M059J (cell line): Measurements from ENCODE around the gene CHMP5. TPM values are rescaled to one million over a fixed set of nuclear protein-coding genes. Genes with fewer than 3 reads are reported as not detected.

Experiments used
- DNase-seq: peaks from one replicate; pipeline ENCODE4 v3.0.0-alpha.2; 2012; ENCODE audit warnings: low read depth
- total RNA-seq: library from RNA; depleted of rRNA; stranded (reverse); fragments of >200 nt; shearing (Covaris generic); gene quantifications from 2 replicates; pipeline ENCODE4 v1.2.3, GENCODE V29; 2014

Gene CHMP5
- total RNA-seq, 1 experiment from 2014 or later = 248 TPM

DNA sequence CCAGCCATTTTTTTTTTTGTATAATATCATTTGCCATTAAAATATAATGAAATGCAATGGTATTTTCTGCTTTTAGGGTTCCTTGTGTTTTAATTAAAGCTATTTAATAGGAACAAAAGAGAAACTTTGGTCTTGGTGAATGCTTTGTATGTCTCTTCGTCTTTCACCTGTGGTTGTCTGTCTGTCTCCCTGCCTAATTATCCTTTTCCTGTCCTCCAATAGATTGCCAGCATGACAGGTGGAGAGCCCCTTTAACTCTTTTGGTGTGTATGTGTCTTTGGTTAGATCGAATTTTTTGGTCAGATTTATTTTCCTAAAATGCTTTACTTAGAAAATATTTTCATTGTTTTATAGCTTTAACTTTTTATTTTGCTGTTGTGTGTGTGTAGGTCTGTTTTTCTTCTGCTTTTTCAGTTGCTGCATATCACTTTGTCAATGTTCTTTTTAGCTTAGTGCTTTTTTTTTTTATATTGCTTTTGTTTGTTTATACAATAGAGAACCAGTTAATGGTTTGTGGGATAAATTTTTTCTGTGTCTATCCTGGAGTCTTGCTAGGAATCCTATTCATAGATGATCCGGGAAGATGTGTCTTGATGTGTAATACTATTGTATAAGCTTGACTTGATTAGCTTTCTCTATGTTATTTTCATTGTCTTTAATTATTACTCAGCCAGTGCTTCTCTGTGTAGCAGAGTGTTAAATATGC is 8.6 kb downstream of the CHMP5 start:
- DNase-seq = peak; percentile 53

DNA sequence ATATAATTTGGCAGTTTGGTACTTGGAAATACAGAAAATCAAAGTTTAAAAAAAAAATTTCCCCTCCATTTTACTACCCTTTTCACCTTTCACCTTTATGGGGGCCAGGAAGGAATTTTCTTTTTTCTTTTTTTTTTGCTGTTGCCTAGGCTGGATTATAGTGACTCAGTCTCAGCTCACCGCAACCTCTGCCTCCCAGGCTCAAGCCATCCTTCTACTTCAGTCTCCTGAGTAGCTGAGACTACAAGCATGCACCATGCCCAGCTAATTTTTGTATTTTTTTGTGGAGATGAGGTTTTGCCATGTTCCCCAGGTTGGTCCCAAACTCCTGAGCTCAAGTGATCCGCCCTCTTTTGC is 9.1 kb downstream of the CHMP5 start:
- DNase-seq = peak; percentile 65

DNA sequence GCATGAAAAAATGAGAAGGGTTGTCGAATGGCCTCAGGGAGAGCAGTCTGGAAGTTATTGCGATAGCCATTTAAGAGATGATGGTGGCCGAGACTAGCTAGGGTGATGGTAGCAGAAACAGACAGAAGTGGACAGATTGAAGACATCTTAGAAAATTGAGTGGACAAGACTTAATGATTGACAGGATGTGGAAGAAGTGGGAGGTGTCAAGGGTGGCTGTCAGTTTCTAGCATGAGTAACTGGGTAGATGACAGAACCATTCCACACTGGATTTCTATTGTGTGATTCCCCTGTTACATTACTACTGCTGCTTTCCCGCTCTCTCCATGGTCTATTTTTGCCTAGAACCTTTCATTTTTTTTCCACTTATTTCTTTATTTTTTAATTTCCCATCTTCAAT is 12.6 kb downstream of the CHMP5 start:
- no peak for DNase-seq

DNA sequence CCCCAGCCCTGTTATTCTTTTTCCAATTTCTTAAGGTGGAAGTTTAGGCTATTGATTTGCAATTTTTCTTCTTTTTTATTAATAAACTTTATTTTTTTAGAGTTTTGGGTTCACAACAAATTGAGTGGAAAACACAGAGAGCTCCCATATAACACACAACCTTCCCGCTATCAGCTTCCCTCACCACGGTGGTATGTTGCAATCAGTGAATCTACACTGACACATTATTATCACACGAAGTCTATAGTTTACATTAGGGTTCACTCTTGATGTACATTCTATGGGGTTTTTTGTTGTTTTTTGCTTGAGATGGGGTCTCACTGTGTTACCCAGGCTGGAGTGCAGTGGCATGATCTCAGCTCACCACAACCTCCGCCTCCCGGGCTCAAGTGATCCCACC is 20.7 kb downstream of the CHMP5 start:
- DNase-seq = no peak

DNA sequence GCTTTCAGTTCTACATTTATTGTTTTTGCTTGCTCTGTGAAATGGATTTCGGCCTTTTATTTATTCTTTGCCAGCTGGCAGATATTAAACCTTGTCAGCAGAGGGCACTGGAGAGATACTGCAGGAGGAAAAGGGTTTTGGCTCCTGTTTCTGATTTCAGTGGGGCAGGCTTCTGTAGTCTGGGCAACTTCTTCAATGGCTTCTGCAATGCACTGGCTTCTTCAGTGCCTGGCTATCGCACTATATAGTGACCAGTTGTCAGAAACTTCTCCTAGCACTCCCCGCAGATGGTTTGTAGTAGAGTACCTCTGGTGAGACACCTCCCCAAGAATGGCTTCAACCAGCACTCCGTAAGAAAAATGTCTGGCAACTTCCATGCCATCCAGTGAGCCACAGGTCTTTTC is 22.2 kb downstream of the CHMP5 start:
- peak; percentile 75 for DNase-seq

DNA sequence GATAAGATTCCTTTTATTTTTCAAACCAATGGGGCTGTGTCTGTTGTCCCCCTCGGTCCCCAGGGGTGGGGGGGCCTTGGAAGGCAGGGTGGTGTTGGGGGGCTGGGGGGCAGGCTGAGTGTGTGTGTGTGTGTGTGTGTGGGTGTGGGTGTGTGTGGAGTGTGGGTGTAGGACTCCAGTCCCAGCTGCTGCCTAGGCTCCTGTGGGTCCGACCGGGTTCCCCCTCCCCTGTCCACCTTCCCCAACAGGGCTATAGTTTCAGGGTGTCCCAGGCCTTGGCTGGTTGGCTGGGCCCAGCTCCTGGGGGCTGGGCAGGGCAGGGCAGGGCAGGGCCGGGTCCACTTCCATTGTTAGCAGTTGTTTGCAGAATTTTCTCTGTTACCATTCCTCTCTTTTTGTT is 23.4 kb downstream of the CHMP5 start:
- DNase-seq = no peak

DNA sequence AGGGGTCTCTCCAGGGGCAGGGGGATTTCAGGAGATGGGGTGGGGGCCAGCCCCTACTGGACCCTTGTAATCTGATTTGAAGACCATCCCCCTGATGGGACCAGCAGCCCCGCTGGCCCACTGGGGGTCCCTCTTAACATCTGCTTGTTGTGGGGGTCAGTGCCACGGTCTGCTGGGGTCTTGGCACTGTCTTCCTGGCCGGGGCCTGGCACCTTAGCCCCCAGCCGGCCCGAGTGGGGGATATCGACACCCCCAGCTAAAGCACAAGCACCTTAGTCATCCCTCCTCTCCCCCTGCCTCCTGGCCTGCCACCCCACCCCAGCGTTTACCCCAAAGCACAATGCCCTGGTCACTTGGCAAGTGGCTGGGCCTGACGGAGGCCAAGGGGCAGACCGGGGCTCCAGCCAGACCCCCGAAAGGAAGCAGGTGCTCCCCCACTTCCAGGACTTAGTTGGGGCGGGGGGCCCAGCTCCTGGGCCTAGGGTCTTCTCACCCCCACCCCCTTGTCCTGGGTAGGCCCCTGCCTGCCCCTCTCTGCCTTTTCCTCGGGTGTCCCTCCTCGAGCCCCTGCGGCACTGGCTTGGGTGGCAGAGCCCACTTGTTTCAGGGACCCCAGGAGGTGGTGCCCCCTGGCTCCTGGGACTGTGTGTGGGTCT is 24.1 kb downstream of the CHMP5 start:
- DNase-seq = no peak

DNA sequence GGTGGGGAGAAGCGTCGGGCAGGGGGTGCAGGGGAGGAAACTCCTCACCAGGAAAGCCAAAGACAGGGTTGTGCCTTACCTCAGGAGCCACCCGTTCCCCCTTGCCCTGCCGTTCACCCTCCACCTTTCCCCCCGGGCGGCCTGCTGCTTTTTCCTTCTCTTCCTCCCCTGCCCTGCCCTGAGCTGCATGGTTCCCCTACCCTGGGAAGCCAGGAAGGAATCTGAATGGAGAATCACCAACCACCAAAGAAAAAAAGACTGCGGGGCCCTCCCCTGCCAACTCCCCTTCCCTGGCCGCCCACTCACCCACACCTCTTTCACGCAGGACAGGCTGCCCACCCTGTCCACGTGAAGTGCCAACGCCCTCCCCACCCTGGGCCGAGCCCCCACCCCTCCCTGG is 24.6 kb downstream of the CHMP5 start:
- no peak for DNase-seq

DNA sequence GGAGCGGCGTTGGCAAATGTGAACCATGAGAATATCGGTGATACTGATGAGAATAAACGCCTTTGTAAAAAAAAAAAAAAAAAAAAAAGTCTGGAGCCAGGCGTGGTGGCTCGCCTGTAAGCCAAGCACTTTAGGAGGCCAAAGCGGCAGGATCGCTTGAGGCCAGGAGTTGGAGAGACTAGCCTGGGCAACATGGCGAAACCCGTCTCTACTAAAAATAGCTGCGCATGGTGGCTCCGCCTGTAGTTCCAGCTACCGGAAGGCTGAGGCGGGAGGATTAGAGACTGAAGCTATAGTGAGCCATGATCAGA is 25.0 kb downstream of the CHMP5 start:
- no peak for DNase-seq

DNA sequence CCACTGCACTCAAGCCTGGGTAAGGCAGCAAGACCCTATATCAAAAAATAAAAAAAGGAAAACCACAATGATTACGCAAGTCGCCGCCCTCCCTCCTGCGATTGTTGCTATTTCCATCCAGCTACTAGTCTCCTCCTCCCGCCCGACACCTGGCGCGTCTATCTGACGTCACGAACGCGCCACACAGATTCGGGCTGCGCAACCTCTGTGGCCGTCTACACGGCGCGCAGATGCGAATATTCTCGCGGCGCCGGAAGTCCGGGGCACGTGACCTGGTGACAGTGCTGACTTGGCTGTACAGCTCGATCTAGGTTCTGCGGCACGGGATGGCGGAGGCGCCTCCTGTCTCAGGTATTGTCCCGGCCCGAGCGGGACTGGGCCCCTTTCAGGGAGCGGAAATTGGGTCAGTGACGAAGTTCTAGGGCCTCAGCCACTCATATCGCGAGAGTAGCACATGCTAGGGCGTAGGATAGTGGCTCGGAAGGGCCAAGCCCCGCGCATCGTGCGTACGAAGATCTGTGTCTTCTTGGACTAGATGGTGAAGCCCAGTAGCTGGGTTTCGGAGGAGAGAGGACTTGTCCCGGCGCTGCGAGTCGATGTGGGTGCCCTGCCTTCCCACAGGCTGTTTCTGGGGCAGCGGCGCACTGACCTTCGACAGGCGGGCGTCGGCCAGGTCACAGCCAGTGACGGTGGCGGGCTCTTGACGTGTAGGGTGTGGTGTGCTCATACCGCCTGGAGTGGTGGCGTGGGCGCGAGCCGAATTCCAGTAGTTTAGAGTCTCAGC is 25.6 kb downstream of the CHMP5 start, which contains the start of gene NFX1:
Gene NFX1 (plus strand): TSS at position 270 of the 784 bp plus-strand sequence. CDS start 57 bp downstream, at position 327.
- DNase-seq = peak; percentile 99

DNA sequence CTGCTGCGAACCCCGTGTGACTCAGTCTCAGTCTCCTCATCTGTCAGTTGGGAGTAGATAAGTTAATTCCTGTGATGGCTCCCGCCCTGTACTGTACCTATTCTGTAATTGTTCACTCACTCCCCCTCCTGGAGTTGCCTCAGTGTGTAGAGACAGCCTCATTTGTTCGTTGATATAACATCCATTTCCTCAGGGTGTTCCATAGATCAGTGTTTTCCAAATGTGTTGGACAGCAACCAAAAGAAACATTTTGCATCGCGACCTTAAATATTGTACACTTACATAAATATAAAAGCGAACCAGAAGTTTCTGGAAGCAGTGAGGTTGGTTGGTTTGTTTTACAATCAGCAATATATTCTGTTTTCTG is 26.2 kb downstream of the CHMP5 start:
- no peak for DNase-seq

DNA sequence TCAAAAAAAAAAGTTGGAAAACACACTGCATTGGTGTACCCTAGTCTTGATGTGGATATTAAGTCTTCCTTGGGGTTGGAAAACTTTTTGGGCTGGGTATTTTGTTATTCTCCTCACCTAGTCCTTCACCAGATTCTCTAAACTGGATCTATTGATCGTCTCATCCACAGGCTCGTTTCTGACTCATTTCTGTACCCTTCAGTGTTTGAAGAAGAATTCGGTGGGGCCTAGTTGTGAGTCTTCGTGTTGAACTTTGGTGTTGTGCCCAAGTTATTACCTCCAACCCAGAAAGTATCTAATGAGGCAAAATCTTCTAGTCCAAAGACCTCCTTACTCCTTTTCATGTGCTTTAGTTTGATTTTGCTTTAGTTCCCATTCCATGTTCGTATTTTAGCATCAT is 27.1 kb downstream of the CHMP5 start:
- DNase-seq = no peak

DNA sequence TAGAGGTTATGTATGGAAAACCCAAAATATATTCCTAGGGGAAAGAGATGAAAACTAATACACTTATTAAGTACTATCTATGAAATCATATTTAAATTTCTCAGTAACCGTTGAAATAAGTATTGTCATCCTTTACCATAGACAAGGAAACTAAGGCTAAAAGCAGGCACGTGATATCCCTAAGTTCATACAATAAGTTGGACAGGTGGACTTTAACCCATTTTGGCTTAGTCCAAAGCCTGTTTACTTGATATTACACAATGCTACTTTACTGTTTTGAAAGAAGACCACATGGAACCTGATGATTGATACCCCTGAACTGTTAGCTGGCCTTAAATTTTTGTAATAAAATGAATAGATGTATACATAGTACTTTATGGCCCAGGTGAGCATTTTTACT is 28.9 kb downstream of the CHMP5 start:
- DNase-seq = no peak

DNA sequence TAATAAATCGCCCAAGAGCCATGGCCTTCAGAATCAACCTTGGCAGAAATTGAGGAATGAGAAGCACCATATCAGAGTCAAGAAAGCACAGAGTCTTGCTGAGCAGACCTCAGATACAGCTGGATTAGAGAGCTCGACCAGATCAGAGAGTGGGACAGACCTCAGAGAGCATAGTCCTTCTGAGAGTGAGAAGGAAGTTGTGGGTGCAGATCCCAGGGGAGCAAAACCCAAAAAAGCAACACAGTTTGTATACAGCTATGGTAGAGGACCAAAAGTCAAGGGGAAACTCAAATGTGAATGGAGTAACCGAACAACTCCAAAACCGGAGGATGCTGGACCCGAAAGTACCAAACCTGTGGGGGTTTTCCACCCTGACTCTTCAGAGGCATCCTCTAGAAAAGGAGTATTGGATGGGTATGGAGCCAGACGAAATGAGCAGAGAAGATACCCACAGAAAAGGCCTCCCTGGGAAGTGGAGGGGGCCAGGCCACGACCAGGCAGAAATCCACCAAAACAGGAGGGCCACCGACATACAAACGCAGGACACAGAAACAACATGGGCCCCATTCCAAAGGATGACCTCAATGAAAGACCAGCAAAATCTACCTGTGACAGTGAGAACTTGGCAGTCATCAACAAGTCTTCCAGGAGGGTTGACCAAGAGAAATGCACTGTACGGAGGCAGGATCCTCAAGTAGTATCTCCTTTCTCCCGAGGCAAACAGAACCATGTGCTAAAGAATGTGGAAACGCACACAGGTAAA is 30.0 kb downstream of the CHMP5 start:
- DNase-seq = no peak

DNA sequence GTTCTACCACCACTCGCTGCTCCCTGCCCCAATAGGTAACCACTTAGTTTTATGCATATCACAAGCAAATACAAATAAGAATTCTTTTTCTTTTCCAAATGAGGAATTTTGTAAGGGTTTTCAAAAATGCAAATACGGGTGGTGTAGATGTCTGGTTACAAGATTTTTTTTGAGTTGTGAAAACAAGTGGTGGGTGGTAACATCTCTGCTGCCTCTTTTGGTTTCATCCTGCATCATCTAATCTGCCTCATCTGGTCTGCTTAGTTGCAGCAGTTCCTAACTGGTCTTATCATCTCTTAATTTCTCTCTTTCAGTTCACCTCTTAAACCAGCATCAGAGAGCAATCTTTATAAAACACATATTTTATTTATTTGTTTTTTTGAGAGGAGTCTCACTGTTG is 30.7 kb downstream of the CHMP5 start:
- DNase-seq = no peak

DNA sequence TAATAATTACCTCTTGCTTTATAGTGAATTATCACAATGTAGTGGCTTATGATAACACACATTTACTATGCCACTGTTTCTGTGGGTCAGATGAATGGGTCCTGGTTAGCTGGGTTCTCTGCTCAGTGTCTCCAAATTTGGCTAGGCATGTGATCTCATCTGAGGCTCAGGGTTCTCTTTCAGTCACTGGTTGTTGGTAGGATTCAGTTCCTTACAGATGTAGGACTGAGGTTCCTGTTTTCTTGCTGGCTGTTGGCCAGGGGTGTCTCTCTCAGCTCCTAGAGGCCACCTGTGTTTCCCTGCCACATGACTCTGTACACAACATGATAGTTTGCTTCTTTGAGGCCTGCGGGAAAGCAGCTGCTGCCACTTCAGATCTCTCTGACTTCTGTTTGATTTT is 32.6 kb downstream of the CHMP5 start:
- no peak for DNase-seq

DNA sequence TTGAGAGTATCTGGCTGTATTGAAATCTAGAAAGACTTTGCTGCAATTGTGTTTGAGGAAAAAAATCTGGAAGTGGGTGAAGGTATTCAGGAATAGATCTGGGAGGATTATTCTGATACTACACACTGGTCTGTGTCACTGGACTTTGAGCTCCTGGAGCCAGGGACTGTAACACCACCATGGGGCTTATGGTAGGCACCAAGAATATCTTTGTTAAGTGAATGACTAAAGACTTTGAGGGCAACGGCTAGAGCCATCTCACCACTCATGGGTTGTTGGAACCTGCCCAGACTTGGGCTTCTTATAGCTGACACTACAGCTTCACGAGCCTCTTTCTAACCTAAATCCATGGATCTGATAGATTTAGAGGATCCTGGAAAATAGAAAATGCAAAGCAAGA is 35.7 kb downstream of the CHMP5 start:
- DNase-seq = no peak

DNA sequence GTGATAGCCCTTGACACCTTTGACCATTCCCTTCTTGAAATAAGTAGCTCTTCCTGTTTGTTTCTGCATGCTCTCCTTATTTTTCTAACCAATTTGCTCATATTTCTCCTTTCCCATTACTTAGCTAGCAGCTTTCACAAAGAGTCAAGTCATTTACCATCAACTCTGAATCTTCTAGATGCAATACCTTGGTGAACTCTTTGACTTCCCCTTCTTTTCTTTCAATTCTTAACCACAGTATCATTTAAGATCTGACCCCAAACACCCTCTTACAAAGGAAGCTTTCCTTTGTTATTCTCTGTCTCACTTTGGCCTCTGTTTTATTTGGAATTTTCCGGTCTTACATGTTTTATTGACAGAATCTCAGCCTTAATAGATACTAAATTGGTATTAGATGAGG is 39.5 kb downstream of the CHMP5 start:
- DNase-seq = no peak

DNA sequence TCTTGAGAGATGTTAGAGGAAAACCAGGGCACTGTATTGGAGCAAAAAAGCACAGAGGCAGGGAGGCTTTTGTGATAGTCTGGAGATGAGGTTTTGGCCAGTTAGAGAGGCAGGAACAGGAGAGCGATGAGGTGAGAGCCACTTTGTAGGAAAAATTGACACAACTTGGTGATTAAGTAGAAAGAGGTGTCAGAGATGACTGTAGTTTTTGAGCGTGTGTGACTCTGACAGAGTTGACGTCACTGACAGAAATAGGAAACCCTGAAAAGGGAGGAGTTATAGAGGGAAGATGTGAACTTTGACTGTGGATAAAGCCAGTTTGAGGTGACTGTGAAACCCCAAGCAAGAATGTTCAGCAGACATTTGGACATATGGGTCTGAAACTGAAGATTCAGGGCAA is 41.2 kb downstream of the CHMP5 start:
- DNase-seq = no peak

DNA sequence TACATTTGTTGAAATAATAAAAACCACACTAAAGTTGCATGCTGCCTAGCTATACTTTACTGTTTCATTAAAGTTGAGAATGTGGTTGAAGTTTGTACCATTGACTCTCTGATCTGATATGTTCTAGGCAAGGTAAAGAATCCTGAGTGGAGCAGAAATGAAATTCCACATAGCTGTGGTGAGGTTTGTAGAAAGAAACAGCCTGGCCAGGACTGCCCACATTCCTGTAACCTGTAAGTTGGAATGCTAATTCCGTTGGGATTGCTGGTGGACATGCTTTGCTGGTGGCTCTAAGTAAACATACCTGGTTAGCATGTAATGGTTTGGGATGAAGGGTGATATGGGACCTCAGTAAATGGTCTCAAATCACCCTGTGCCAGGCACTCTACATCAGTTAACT is 42.2 kb downstream of the CHMP5 start:
- DNase-seq = no peak

DNA sequence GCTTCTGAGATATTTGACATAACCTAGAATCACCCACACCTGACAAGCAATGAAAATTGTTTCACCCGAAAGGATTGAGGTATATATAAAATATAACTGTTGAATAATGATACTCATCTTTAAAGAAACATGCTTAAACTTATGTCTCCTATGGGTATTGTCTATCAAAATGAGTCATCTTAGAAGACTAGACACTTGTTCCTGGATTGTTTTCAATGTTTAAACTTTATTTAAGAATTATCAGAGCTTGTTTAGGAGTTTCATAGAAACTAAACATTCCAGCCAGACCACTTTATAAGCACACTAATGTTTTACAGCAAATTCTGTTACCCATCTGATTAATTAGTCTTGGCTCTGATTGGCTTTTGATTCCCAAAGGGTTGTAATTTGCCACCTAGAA is 45.1 kb downstream of the CHMP5 start:
- DNase-seq = no peak

DNA sequence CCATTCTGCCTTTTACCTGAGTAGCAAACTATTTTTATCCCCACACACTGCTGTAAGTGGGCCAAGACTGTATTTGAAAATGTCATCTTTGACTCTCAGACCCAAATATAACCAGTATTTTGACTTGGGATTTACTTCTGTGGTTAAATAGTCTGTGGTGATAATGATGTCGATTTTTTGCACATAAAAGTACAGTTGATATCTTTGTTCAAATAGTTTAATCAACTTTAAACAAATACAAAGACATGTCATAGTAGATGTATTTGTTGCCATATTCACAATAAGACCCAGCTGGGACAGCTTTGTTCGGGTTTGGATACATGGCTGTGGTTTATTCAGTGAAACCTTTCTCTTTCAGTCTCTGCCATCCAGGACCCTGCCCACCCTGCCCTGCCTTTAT is 45.9 kb downstream of the CHMP5 start:
- no peak for DNase-seq

DNA sequence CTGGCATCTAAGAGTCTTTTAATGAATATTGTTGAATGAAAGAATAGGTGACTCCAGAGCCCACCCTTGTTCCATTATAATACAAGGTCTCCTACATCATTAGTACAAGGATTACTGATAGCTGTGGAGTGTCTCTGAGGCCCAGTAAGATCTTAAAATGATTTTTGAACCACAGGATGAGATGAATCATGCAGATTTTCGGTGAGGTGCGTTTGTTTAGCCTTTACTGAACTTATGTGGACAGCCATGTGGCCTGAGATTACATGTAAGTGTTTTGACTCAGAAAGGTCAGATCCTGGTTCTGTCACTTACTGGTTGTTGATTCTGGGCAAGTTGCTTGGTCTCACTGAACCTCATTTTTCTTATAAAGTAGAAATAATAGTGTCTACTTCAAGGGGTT is 47.1 kb downstream of the CHMP5 start:
- DNase-seq = peak; percentile 65
